ENCODE results near the gene USP2. TPM values are rescaled to one million over a fixed set of nuclear protein-coding genes. Genes with fewer than 3 reads are reported as not detected.
"Not testable (repeated sequence)": the region's sequence is repeated elsewhere in the genome, so short reads cannot be mapped to it uniquely, and the experiment has no call there.

Gene USP2
- polyA plus RNA-seq, 1 experiment = 0.27 TPM

DNA sequence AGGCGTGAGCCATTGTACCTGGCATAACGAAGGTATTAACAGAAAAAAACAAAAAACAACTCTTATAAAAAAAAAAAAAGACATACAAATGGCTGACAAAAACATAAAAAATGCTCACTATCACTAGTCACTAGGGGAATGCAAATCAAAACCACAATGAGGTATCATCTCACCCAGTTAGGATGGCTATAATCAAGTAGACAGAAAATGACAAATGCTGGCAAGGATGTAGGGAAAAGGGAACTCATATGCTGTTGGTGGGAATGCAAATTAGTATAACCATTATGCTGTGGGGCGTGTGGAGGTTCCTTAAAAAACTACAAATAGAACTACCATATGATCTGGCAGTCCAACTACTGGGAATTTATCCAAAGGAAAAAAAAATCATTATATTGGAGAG lies 24.5 kb upstream of the USP2 start:
- no peaks in the 10 kb centered on the region for H3K36me3 ChIP-seq (ENCODE audit: control insufficient read depth, insufficient read depth, low read length)
- CTCF ChIA-PET = interaction anchor here (0.7 to 2.4 kb wide), 3 partner anchors 11 to 311 kb away, joined by 3 to 9 read pairs (median 5); partner anchors contain the start of gene USP2
- TF ChIP-seq, protein P1, sequence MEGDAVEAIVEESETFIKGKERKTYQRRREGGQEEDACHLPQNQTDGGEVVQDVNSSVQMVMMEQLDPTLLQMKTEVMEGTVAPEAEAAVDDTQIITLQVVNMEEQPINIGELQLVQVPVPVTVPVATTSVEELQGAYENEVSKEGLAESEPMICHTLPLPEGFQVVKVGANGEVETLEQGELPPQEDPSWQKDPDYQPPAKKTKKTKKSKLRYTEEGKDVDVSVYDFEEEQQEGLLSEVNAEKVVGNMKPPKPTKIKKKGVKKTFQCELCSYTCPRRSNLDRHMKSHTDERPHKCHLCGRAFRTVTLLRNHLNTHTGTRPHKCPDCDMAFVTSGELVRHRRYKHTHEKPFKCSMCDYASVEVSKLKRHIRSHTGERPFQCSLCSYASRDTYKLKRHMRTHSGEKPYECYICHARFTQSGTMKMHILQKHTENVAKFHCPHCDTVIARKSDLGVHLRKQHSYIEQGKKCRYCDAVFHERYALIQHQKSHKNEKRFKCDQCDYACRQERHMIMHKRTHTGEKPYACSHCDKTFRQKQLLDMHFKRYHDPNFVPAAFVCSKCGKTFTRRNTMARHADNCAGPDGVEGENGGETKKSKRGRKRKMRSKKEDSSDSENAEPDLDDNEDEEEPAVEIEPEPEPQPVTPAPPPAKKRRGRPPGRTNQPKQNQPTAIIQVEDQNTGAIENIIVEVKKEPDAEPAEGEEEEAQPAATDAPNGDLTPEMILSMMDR (IDR thresholded peaks at IDR 0.05; ENCODE audit: insufficient read depth, low read depth, low read length) = no peak

DNA sequence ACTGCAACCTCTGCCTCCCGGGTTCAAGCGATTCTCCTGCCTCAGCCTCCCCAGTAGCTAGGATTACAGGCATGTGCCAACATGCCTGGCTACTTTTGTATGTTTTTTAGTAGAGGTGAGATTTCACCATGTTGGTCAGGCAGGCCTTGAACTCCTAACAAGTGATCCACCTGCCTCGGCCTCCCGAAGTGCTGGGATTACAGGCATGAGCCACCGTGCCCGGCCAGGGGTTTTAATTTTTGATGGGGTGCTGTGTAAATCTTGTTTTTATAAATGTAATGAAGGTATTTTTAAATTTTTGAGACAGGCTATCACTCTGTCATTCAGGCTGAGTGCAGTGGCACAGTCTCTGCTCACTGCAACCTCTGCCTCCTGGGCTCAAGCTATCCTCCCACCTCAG lies 24.0 kb upstream of the USP2 start:
- H3K4me3 ChIP-seq (ENCODE audit: low read depth, low read length); H3K27me3 ChIP-seq (ENCODE audit: control insufficient read depth, insufficient read depth, low read length); POLR2A ChIA-PET; H3K36me3 ChIP-seq (ENCODE audit: control insufficient read depth, insufficient read depth, low read length); DNase-seq (ENCODE audit: low read depth): not testable (repeated sequence)
- CTCF ChIA-PET = interaction anchor here (2.1 to 2.9 kb wide), 2 partner anchors 12 to 23 kb away, joined by 9 to 11 read pairs; partner anchors contain the start of gene USP2

More for the DNA sequence above, 24.5 kb upstream of the USP2 start:
- H3K27me3 ChIP-seq (ENCODE audit: control insufficient read depth, insufficient read depth, low read length) = no peaks in the 10 kb centered on the region
- H3K4me3 ChIP-seq (ENCODE audit: low read depth, low read length) = no peak overlapping the region
- DNase-seq (ENCODE audit: low read depth) = no peak
- POLR2A ChIA-PET = no interaction called here

DNA sequence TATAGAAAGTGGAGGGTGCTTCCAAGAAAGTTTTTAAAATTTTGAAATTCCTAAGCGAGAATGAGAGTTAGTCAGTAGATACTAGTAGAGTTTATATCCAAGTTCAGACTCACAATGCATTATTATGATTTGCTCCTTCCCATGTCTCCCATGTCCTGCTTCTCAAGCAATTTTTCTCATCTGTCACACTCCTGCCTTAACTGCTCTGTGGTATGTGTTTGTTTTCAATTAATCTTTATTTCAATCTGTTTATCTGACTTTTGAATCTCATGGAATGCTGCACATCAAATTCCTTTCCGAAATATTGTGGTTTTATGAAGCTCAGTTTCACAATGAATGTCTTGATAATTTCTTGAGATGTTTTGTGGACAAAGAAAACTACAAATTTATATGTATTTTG lies 23.4 kb upstream of the USP2 start:
- ChIA-PET CTCF (interaction anchor here (2.1 to 2.9 kb wide), 2 partner anchors 13 to 23 kb away, joined by 9 to 11 read pairs; partner anchors contain the start of gene USP2), POLR2A (no interaction called here)
- no peak overlapping the region for H3K4me3 ChIP-seq (ENCODE audit: low read depth, low read length)
- no peaks in the 10 kb centered on the region for H3K36me3 ChIP-seq (ENCODE audit: control insufficient read depth, insufficient read depth, low read length)
- H3K27me3 ChIP-seq (ENCODE audit: control insufficient read depth, insufficient read depth, low read length) = no peaks in the 10 kb centered on the region
- peak; percentile 68 for DNase-seq (ENCODE audit: low read depth)
- TF ChIP-seq, protein P1 (IDR thresholded peaks at IDR 0.05; ENCODE audit: insufficient read depth, low read depth, low read length) = no peak

DNA sequence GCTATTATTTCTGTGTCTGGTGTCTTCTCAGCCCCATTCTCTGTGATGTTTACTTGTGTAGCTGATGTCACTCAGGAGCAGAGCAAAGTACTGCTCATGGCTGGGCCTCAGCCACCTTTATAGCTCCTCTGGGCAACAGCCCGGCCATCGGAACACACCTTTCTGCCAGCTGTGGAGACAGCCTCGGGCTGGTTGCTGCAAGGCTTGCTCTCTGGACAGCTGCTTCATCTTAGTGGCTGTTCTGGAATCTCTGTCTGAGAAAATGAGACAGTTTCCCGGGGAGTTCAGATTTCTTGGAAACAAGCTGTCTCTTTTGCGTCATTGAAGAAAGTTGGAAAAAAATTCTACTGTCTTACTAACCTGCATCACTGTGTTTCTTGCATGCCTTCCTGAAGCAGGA lies 21.5 kb upstream of the USP2 start:
- ChIA-PET POLR2A (interaction anchor here (0.6 kb wide), 1 partner anchor 12 kb away, joined by 3 read pairs; no protein-coding TSS in a partner anchor), CTCF (interaction anchor here (0.7 to 2.9 kb wide), 8 partner anchors 11 to 77 kb away, joined by 3 to 11 read pairs (median 6); partner anchors contain the start of gene USP2)

DNA sequence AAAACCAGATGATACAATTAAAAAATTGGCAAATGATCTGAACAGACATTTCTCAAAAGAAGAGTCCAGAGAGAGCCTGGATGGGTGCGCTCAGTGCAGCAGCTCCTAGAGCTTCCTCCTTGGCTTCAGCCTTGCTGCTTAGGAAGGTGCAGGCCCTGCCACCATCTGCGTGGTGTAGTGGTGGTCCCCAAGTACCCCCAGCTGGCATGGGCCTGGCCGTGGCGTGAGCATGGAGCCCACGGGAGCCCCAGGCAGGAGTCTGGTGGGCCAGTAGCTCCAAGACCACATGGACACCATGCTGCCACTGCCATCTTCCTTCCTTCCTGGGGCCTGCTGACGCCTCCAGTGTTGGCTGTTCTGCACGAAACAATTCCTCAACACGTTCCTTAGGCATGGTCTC lies 21.0 kb upstream of the USP2 start:
- TF ChIP-seq, protein P1 (IDR thresholded peaks at IDR 0.05; ENCODE audit: insufficient read depth, low read depth, low read length) = no peak
- CTCF ChIA-PET = interaction anchor here (0.8 to 2.7 kb wide), 6 partner anchors 10 to 72 kb away, joined by 3 to 7 read pairs (median 6); no protein-coding TSS in a partner anchor
- DNase-seq (ENCODE audit: low read depth) = no peak
- H3K36me3 ChIP-seq (ENCODE audit: control insufficient read depth, insufficient read depth, low read length) = no peaks in the 10 kb centered on the region
- POLR2A ChIA-PET = no interaction called here
- no peaks in the 10 kb centered on the region for H3K27me3 ChIP-seq (ENCODE audit: control insufficient read depth, insufficient read depth, low read length)
- no peak overlapping the region for H3K4me3 ChIP-seq (ENCODE audit: low read depth, low read length)

More for the DNA sequence above, 21.5 kb upstream of the USP2 start:
- peak; percentile 72 for DNase-seq (ENCODE audit: low read depth)
- no peak overlapping the region for H3K4me3 ChIP-seq (ENCODE audit: low read depth, low read length)
- no peaks in the 10 kb centered on the region for H3K36me3 ChIP-seq (ENCODE audit: control insufficient read depth, insufficient read depth, low read length)
- H3K27me3 ChIP-seq (ENCODE audit: control insufficient read depth, insufficient read depth, low read length) = no peaks in the 10 kb centered on the region
- TF ChIP-seq, protein P1 (IDR thresholded peaks at IDR 0.05; ENCODE audit: insufficient read depth, low read depth, low read length) = no peak

DNA sequence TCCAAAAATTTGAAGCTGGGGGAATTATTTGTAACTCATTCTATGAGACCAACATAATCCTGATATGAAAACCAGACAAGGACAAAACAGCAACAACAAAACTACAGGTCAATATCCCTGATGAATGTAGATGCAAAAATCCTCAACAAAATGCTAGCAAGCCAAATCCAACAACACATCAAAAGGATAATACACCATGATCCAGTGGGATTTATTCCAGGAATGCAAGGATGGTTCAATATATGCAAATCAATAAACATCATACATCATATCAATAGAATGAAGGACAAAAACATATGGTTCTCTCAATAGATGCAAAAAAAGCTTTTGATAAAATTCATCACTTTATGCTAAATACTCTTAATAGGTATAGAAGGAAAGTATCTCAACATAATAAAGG lies 19.4 kb upstream of the USP2 start:
- H3K4me3 ChIP-seq (ENCODE audit: low read depth, low read length) = no peak overlapping the region
- CTCF ChIA-PET = interaction anchor here (1.0 to 1.7 kb wide), 4 partner anchors 11 to 74 kb away, joined by 3 to 4 read pairs (median 3); no protein-coding TSS in a partner anchor
- POLR2A ChIA-PET = no interaction called here
- H3K27me3 ChIP-seq (ENCODE audit: control insufficient read depth, insufficient read depth, low read length) = no peaks in the 10 kb centered on the region
- TF ChIP-seq, protein P1 (IDR thresholded peaks at IDR 0.05; ENCODE audit: insufficient read depth, low read depth, low read length) = no peak
- H3K36me3 ChIP-seq (ENCODE audit: control insufficient read depth, insufficient read depth, low read length) = no peaks in the 10 kb centered on the region
- DNase-seq (ENCODE audit: low read depth) = no peak

Data from BJ (cell line).